ENCODE data around the gene MYCBP2.
"Not testable (repeated sequence)": the region's sequence is repeated elsewhere in the genome, so short reads cannot be mapped to it uniquely, and the experiment has no call there.

MYCBP2 gene

GRCh38 chr13:77031656-77032243 lies 295.1 kb downstream of the MYCBP2 start:
- DNase-seq (ENCODE audit: low read depth) = no peak

DNA sequence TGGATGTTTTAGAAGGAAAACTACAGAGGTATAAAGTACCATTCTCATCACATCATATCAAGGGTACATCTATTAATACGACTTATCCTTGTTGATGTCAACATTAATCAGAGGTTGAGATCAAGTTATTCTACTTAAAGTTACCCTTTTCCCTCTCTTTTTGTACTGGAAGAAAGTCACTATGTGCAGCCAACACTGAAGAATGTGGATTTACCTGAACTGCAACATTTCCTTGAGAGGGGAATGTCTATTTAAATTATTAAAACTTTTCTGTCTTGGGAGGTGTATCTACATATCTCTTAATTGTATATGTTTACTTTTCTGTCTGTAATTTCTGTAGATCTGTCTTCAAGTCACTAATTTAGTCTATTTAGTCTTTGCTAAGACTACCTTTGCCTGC lies 297.5 kb downstream of the MYCBP2 start:
- DNase-seq (ENCODE audit: low read depth) = no peak

DNA sequence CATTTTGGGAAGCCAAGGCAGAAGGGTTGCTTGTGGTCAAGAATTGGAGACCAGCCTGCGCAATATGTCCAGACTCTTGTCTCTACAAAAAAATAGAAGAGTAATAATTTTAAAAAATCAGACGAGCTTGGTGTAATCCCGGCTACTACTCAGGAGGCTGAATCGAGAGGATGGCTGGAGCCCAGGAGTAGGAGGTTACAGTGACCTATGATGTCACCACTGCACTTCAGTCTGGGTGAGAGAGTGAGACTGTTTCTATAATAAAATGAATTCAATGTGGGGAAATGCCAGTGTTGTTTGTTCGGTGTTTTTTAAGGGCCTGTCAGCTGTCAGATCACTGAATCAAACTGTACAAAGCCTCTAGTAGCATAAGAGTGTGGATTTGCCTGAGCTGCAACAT lies 298.7 kb downstream of the MYCBP2 start:
- DNase-seq (ENCODE audit: low read depth) = no peak

GRCh38 chr13:77026861-77027621 lies 299.9 kb downstream of the MYCBP2 start, which contains the start of gene FBXL3:
Gene FBXL3, minus strand, starts transcription at chr13:77027159. Its CDS starts 5,299 bp downstream, at chr13:77021860.
- peak; percentile 61 for DNase-seq (ENCODE audit: low read depth)

- DNase-seq (ENCODE audit: low read depth) = peak; percentile 36
These were observed 300.5 kb downstream of the MYCBP2 start for GRCh38 chr13:77026255-77026860.

DNA sequence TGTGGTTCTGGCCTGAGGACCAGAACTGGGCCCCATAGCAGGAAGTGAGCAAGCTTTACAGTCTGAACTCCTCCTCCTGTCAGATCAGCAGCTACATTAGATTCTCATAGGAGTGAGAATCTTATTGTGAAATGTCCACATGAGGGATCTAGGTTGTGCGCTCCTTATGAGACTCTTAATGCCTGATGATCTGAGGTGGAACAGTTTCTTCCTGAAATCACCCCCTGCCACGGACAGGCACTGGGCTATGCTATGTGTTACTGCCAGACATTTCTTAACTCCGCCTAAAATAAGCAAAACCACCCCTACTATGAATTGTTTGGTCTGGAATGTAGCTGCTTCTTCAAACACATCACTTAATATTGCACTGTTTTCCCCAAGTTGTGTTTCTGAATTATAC lies 304.6 kb downstream of the MYCBP2 start:
- no peak for DNase-seq (ENCODE audit: low read depth)

- DNase-seq (ENCODE audit: low read depth) = no peak
These were observed 307.1 kb downstream of the MYCBP2 start for GRCh38 chr13:77019756-77020155.

DNA sequence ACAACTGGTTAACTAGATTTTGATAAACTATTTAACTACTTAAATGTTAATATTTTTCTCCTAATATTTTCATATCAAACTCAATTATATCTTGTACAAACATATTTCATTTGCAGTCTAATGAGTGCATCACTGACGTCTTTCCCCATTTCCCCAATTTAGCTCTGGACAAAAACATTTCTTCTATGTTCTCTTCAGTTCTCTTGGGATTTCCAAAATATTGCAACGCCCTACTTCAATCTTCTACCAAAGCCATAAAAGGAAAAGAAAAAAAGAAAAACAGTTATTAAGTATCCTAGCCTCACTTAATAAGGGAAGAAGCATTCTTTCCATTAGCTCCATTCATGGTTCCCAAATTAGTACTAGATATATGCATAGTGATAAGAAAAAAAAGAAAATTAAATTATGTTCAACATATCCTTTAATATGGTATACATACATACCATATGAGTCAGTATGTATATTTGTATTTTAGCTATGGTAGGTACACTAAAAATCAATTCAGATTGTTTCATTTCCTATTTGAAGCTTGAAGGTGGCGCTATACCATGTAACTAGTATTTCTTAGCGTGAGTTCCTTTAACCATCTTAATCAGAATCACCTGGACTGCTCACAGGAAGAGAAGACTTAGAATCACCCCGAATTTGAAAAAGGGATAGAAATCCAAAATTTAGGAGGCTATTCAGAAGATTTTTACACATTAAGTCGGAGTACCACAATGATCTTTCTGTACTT lies 309.8 kb downstream of the MYCBP2 start:
- DNase-seq (ENCODE audit: low read depth) = no peak

- no peak for DNase-seq (ENCODE audit: low read depth)
These were observed 310.6 kb downstream of the MYCBP2 start for GRCh38 chr13:77016251-77016812.

GRCh38 chr13:77014906-77015685 lies 311.8 kb downstream of the MYCBP2 start:
- DNase-seq (ENCODE audit: low read depth) = no peak

DNA sequence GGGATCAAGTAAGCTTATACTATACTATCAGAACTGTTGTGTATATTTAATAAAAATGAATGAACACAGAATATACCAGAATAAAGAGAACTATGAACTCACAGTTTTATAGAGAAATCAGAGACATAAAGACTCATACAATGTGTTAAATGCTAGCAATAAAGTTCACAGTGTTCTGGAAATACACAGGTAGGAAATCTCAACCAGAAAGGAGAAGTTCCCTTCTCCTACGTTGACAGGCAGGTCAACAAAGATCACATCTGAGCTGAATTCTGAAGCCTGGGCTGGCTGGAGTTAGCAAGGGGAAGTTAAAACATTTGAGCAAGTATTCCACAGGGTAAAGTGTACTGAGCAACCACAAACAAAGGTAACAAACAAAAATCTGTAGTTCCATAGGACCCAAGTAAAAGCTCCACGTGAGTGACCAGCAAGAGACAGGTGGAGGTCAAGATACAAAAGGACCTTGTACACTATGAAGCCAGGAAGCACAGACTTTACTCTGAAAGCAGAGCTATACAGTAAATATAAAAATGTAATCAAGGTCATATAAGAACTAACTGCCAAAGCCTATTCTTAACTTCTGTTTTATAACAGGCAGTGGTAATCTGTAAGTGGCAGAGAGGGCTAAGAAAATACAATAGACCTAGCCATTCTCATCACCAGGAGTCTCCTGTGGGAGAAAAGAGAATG lies 312.9 kb downstream of the MYCBP2 start:
- no peak for DNase-seq (ENCODE audit: low read depth)

DNA sequence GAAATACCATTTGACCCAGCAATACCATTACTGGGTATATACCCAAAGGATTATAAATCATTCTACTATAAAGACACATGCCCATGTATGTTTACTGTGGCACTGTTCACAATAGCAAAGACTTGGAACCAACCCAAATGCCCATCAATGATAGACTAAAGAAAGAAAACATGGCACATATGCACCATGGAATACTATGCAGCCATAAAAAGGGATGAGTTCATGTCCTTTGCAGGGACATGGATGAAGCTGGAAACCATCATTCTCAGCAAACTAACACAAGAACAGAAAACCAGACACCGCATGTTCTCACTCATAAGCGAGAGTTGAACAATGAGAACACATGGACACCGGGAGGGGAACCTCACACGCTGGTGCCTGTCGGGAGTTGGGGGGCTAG lies 317.2 kb downstream of the MYCBP2 start:
- not testable (repeated sequence) for DNase-seq (ENCODE audit: low read depth)

DNA sequence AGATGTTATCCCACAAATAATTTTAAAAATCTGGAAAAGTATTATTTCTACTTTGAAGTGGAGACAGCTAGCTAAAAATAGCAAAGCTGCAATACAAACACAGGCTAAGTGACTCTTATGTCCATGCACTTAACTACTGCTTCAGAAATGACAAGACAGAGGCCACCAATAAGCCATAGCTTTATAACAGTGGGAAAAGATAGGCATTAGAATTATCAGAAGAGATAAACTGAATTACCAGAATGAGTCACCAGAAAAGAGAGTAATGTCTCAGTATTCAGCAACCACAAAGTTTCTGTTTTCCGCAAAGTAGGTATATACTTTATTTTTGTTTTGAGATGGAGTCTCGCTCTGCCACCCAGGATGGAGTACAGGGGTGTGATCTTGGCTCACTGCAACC lies 317.9 kb downstream of the MYCBP2 start:
- no peak for DNase-seq (ENCODE audit: low read depth)

GRCh38 chr13:77008337-77008736 lies 318.6 kb downstream of the MYCBP2 start:
- DNase-seq (ENCODE audit: low read depth) = not testable (repeated sequence)

- DNase-seq (ENCODE audit: low read depth) = no peak
These were observed 324.2 kb downstream of the MYCBP2 start for GRCh38 chr13:77002590-77003190.

GRCh38 chr13:77001963-77002587 lies 324.8 kb downstream of the MYCBP2 start:
- no peak for DNase-seq (ENCODE audit: low read depth)

GRCh38 chr13:77001540-77001939 lies 325.4 kb downstream of the MYCBP2 start:
- DNase-seq (ENCODE audit: low read depth) = no peak

- no peak for DNase-seq (ENCODE audit: low read depth)
These were observed 326.4 kb downstream of the MYCBP2 start for GRCh38 chr13:77000475-77000874.
